HCT116 (cell line): ENCODE data around the gene SERPINF2. TPM values are rescaled to one million over a fixed set of nuclear protein-coding genes. Genes with fewer than 3 reads are reported as not detected.

ENCODE experiments used
- ATAC-seq: fragments of 200-7000 bp; cut with Tn5 transposase; 2 replicates; pipeline ENCODE4 v1.9.1; 2020; ENCODE audit warnings: mild to moderate bottlenecking, moderate library complexity
- BruUV-seq: library from RNA; stranded (reverse); fragments of 400-500 nt; replicated peaks from 2 replicates; lab custom pipeline; 2021; lab: Mats Ljungman, UMichigan
- CTCF ChIA-PET: fragments of 300-600 bp; sonication (Branson Sonifier 250); formaldehyde crosslinking; loops from one replicate; lab custom pipeline; 2021; ENCODE audit warnings: antibody characterized with exemption; lab: Charles Lee
- POLR2A ChIA-PET: fragments of 300-600, 350-600 bp; sonication (Branson Sonifier 250); formaldehyde crosslinking; loops from one replicate; lab custom pipeline; 2021; ENCODE audit warnings: antibody characterized with exemption; lab: Charles Lee
- RAD21 ChIA-PET, 2 experiments: fragments of 300-600 bp; sonication (Branson Sonifier 250); formaldehyde crosslinking; loops; one replicate each; lab custom pipeline; 2023; ENCODE audit warnings: low total read pairs in 2 of 2; ENCODE audit not compliant: uncharacterized antibody in 2 of 2, unreplicated experiment in 2 of 2, low non-redundant PET in 1 of 2; lab: Charles Lee
- DNase-seq: peaks from one replicate; pipeline ENCODE4 v3.0.0-alpha.2; 2010; ENCODE audit warnings: low read depth, low spot score
- H2AFZ ChIP-seq: fragments of 200-600 bp; shearing (Covaris generic), sonication (generic); 2 replicates; pipeline ENCODE4 v1.6.1; 2017; ENCODE audit warnings: low read depth, mixed run types, mixed read lengths, antibody characterized with exemption, low read length; ENCODE audit not compliant: poor library complexity, severe bottlenecking
- H3K27ac ChIP-seq: 2 replicates; pipeline ENCODE4 v1.5.1; 2012; ENCODE audit warnings: low read depth, low read length
- H3K27me3 ChIP-seq: fragments of 200-600 bp; sonication (generic); 2 replicates; pipeline ENCODE4 v1.6.1; 2016; ENCODE audit warnings: mixed run types, low read length, mixed read lengths; ENCODE audit not compliant: insufficient read depth
- H3K36me3 ChIP-seq, 2 experiments: fragments of 200-500 bp in 1 of 2; fragments of 200-600 bp in 1 of 2; sonication (Bioruptor generic) in 1 of 2; sonication (generic) in 1 of 2; 2 replicates each; pipeline versions ENCODE4 v1.5.1 to v1.6.1; 2014 to 2016; ENCODE audit warnings: low read length in 2 of 2, inconsistent platforms in 1 of 2, mixed read lengths in 1 of 2, mixed run types in 1 of 2; ENCODE audit not compliant: insufficient read depth in 2 of 2, control insufficient read depth in 1 of 2
- H3K4me1 ChIP-seq, 2 experiments: fragments of 200-600 bp in 1 of 2; sonication (generic) in 1 of 2; 2 replicates each; pipeline versions ENCODE4 v1.5.1 to v1.6.1; 2012 to 2017; ENCODE audit warnings: low read length in 2 of 2, inconsistent platforms in 1 of 2, mild to moderate bottlenecking in 1 of 2, mixed read lengths in 1 of 2, mixed run types in 1 of 2, moderate library complexity in 1 of 2; ENCODE audit not compliant: insufficient read depth in 2 of 2, control insufficient read depth in 1 of 2
- H3K4me2 ChIP-seq: fragments of 200-600 bp; sonication (generic); 2 replicates; pipeline ENCODE4 v1.6.1; 2017; ENCODE audit warnings: mixed run types, low read length, mixed read lengths
- H3K4me3 ChIP-seq, 2 experiments: fragments of 200-600 bp in 1 of 2; sonication (generic) in 1 of 2; replicated peaks in 1 of 2; 2 replicates each; pipeline ENCODE4 v1.5.1; 2011 to 2016; ENCODE audit warnings: low read length in 2 of 2, control low read depth in 1 of 2, low read depth in 1 of 2, mild to moderate bottlenecking in 1 of 2, mixed read lengths in 1 of 2, mixed run types in 1 of 2
- H3K79me2 ChIP-seq: fragments of 200-600 bp; sonication (generic); 2 replicates; pipeline ENCODE4 v1.6.1; 2017; ENCODE audit warnings: mild to moderate bottlenecking, mixed run types, low read length, moderate library complexity, mixed read lengths; ENCODE audit not compliant: insufficient read depth
- H3K9ac ChIP-seq: fragments of 200-600 bp; sonication (generic); 2 replicates; pipeline ENCODE4 v1.6.1; 2016; ENCODE audit warnings: low read length, mixed read lengths
- H3K9me2 ChIP-seq: fragments of 200-600 bp; sonication (generic), shearing (Covaris generic); 2 replicates; pipeline ENCODE4 v1.6.1; 2017; ENCODE audit warnings: mixed run types, mild to moderate bottlenecking, moderate library complexity; ENCODE audit not compliant: insufficient read depth
- H3K9me3 ChIP-seq, 2 experiments: fragments of 200-500 bp in 1 of 2; fragments of 200-600 bp in 1 of 2; sonication (Bioruptor generic) in 1 of 2; sonication (generic) in 1 of 2; 2 replicates each; pipeline ENCODE4 v1.6.1; 2014 to 2017; ENCODE audit warnings: low read length in 2 of 2, mixed read lengths in 2 of 2, inconsistent platforms in 1 of 2, low read depth in 1 of 2, mild to moderate bottlenecking in 1 of 2, mixed run types in 1 of 2, moderate library complexity in 1 of 2; ENCODE audit not compliant: control insufficient read depth in 1 of 2, insufficient read depth in 1 of 2
- H4K20me1 ChIP-seq: fragments of 200-600 bp; sonication (generic), shearing (Covaris generic); 2 replicates; pipeline ENCODE4 v1.6.1; 2017; ENCODE audit warnings: mixed run types, mild to moderate bottlenecking, moderate library complexity; ENCODE audit not compliant: insufficient read depth
- CEBPB ChIP-seq: IDR thresholded peaks from 2 replicates; pipeline ENCODE4 v1.6.1; 2012; ENCODE audit warnings: low read depth
- EGR1 ChIP-seq: IDR thresholded peaks from 2 replicates; pipeline ENCODE4 v1.6.1; 2012; ENCODE audit warnings: low read depth
- EZH2 ChIP-seq: fragments of 200-600 bp; sonication (generic); IDR thresholded peaks from 2 replicates; pipeline ENCODE4 v1.6.1; 2017; ENCODE audit warnings: antibody characterized with exemption, mixed run types
- REST ChIP-seq: IDR thresholded peaks from 2 replicates; pipeline ENCODE4 v1.6.1; 2012; ENCODE audit warnings: low read depth
- SRF ChIP-seq: IDR thresholded peaks from 2 replicates; pipeline ENCODE4 v1.6.1; 2012; ENCODE audit warnings: low read depth
- ZBTB33 ChIP-seq: IDR thresholded peaks from 2 replicates; pipeline ENCODE4 v1.6.1; 2011; ENCODE audit warnings: mild to moderate bottlenecking, low read length, moderate library complexity; ENCODE audit not compliant: insufficient replicate concordance; ENCODE audit errors: extremely low read depth
- ZNF274 ChIP-seq: fragments of 200-500 bp; sonication (Bioruptor generic); IDR thresholded peaks from 2 replicates; pipeline ENCODE4 v1.6.1; 2014; ENCODE audit warnings: mild to moderate bottlenecking, low read depth, low read length, inconsistent platforms
- intact Hi-C: fragments of 100-400 bp; cut with micrococcal nuclease; formaldehyde crosslinking; loops from 2 replicates; pipeline ENCODE4 v1.10.0; 2022
- total RNA-seq: library from RNA; stranded (reverse); gene quantifications from one replicate; pipeline ENCODE4 v1.2.1, GENCODE V29; 2021; ENCODE audit not compliant: unreplicated experiment

Gene SERPINF2
- total RNA-seq, 1 experiment from 2014 or later = 2.5 TPM

GRCh38 chr17:1727258-1727789, 15.3 kb upstream of the SERPINF2 start:
- Histone ChIP-seq H2AFZ (no peak overlapping the region), H3K79me2 (peaks cover 3% of the 10 kb centered on the region; the same call in 1 of the 2 replicates), H3K4me3 (no peak overlapping the region), H3K27me3 (no peaks in the 10 kb centered on the region), H3K9ac (no peak overlapping the region), H3K9me2 (no peaks in the 10 kb centered on the region), H3K4me2 (no peak overlapping the region), H3K9me3 (no peaks in the 10 kb centered on the region), H4K20me1 (no peaks in the 10 kb centered on the region), H3K27ac (no peak overlapping the region), H3K4me1 (peaks cover 15 to 42% of the 10 kb centered on the region in 2 experiments; a peak in 3 of 4 replicates), H3K36me3 (no peaks in the 10 kb centered on the region)
- ATAC-seq = no peak
- no TSS peak for BruUV-seq
- DNase-seq = no peak
- ChIA-PET CTCF (interaction anchor here (1.2 kb wide), 1 partner anchor 10 kb away, joined by 5 read pairs; no protein-coding TSS in a partner anchor), RAD21 (no interaction called here), POLR2A (interaction anchor here (0.6 kb wide), 1 partner anchor 11 kb away, joined by 3 read pairs; no protein-coding TSS in a partner anchor)
- intact Hi-C loops = no loop called here
- TF ChIP-seq CEBPB (no peak), ZBTB33 (no peak), REST (no peak), ZNF274 (no peak), EZH2 (no peak), SRF (no peak), EGR1 (no peak)
